SK-N-SH (cell line): ENCODE measurements around the gene PLCH1. TPM values are rescaled to one million over a fixed set of nuclear protein-coding genes. Genes with fewer than 3 reads are reported as not detected.

Experiments used
- CTCF ChIA-PET: fragments of 300-600, 350-600 bp; formaldehyde crosslinking; extraction: SDS; loops from one replicate; lab custom pipeline; 2021; lab: Yijun Ruan, JAX
- POLR2A ChIA-PET: fragments of 350-600 bp; sonication (Branson Sonifier 250); formaldehyde crosslinking; extraction: SDS; loops from one replicate; lab custom pipeline; 2020; ENCODE audit warnings: antibody characterized with exemption, inconsistent platforms; lab: Yijun Ruan, JAX
- DNase-seq: peaks from one replicate; pipeline ENCODE4 v3.0.0; 2012
- H2AFZ ChIP-seq: fragments of 200-600 bp; sonication (generic); 2 replicates; pipeline ENCODE4 v1.8.1; 2016; ENCODE audit warnings: antibody characterized with exemption, mild to moderate bottlenecking, low read depth
- H3F3A ChIP-seq: fragments of 200-600 bp; sonication (generic); replicated peaks from 2 replicates; pipeline ENCODE3; 2016; ENCODE audit warnings: antibody characterized with exemption, mild to moderate bottlenecking; ENCODE audit not compliant: insufficient read depth
- H3K27ac ChIP-seq, 2 experiments: fragments of 200-500 bp in 1 of 2; fragments of 200-600 bp in 1 of 2; sonication (Bioruptor generic) in 1 of 2; sonication (generic), shearing (Covaris generic) in 1 of 2; 2 replicates each; pipeline versions ENCODE4 v1.5.1 to v1.6.1; 2014 to 2016; ENCODE audit warnings: low read depth in 2 of 2, inconsistent platforms in 1 of 2, low read length in 1 of 2, mild to moderate bottlenecking in 1 of 2, mixed read lengths in 1 of 2
- H3K27me3 ChIP-seq: fragments of 200-600 bp; sonication (generic), shearing (Covaris generic); 2 replicates; pipeline ENCODE4 v1.6.1; 2016; ENCODE audit warnings: mixed run types; ENCODE audit not compliant: insufficient read depth
- H3K36me3 ChIP-seq, 2 experiments: fragments of 200-500 bp in 1 of 2; fragments of 200-600 bp in 1 of 2; sonication (Bioruptor generic) in 1 of 2; sonication (generic) in 1 of 2; replicated peaks in 1 of 2; 2 replicates each; pipeline versions ENCODE3 to v1.5.1; 2014 to 2016; ENCODE audit warnings: low read length in 1 of 2, mild to moderate bottlenecking in 1 of 2; ENCODE audit not compliant: insufficient read depth in 2 of 2, control insufficient read depth in 1 of 2
- H3K4me1 ChIP-seq, 2 experiments: fragments of 200-500 bp in 1 of 2; fragments of 200-600 bp in 1 of 2; sonication (Bioruptor generic) in 1 of 2; sonication (generic), shearing (Covaris generic) in 1 of 2; 2 replicates each; pipeline versions ENCODE4 v1.5.1 to v1.6.1; 2014 to 2016; ENCODE audit warnings: low read depth in 1 of 2, low read length in 1 of 2, mixed run types in 1 of 2; ENCODE audit not compliant: insufficient read depth in 2 of 2, control insufficient read depth in 1 of 2
- H3K4me2 ChIP-seq: fragments of 200-600 bp; sonication (generic), shearing (Covaris generic); 2 replicates; pipeline ENCODE4 v1.6.1; 2017; ENCODE audit warnings: mixed run types
- H3K4me3 ChIP-seq, 2 experiments: fragments of 200-500 bp in 1 of 2; fragments of 200-600 bp in 1 of 2; sonication (Bioruptor generic) in 1 of 2; sonication (generic), shearing (Covaris generic) in 1 of 2; 2 replicates each; pipeline versions ENCODE4 v1.5.1 to v1.8.1; 2014 to 2016; ENCODE audit warnings: low read depth in 2 of 2, inconsistent platforms in 1 of 2, low read length in 1 of 2, mild to moderate bottlenecking in 1 of 2, mixed read lengths in 1 of 2, moderate library complexity in 1 of 2
- H3K79me2 ChIP-seq: fragments of 200-600 bp; sonication (generic); 2 replicates; pipeline ENCODE4 v1.8.1; 2017; ENCODE audit warnings: mild to moderate bottlenecking; ENCODE audit not compliant: insufficient read depth
- H3K9ac ChIP-seq: fragments of 200-600 bp; sonication (generic); 2 replicates; pipeline ENCODE4 v1.6.1; 2017; ENCODE audit warnings: mixed run types
- H3K9me2 ChIP-seq: fragments of 200-600 bp; sonication (generic); 2 replicates; pipeline ENCODE4 v1.6.1; 2017; ENCODE audit warnings: mixed run types
- H3K9me3 ChIP-seq: fragments of 200-600 bp; sonication (generic); 2 replicates; pipeline ENCODE4 v1.6.1; 2017; ENCODE audit warnings: mixed run types, mild to moderate bottlenecking, moderate library complexity
- H4K20me1 ChIP-seq: fragments of 200-600 bp; sonication (generic); 2 replicates; pipeline ENCODE4 v1.6.1; 2017; ENCODE audit warnings: mild to moderate bottlenecking, mixed run types; ENCODE audit not compliant: insufficient read depth
- EZH2phosphoT487 ChIP-seq: fragments of 200-600 bp; sonication (generic); IDR thresholded peaks from 2 replicates; pipeline ENCODE4 v1.6.1; 2017; ENCODE audit warnings: low read depth, mixed run types, mild to moderate bottlenecking, antibody characterized with exemption, moderate library complexity, borderline replicate concordance
- FOSL2 ChIP-seq: IDR thresholded peaks from 2 replicates; pipeline ENCODE4 v1.4.0; 2012; ENCODE audit warnings: low read depth, mild to moderate bottlenecking, moderate library complexity, borderline replicate concordance
- FOXM1 ChIP-seq: IDR thresholded peaks from 2 replicates; pipeline ENCODE4 v1.4.0; 2012; ENCODE audit warnings: low read depth, mild to moderate bottlenecking
- GATA2 ChIP-seq: sonication (generic); formaldehyde crosslinking; IDR thresholded peaks from 2 replicates; pipeline ENCODE4 v1.5.0; 2020; ENCODE audit warnings: mild to moderate bottlenecking, missing genetic modification reagents
- MEF2A ChIP-seq: IDR thresholded peaks from 2 replicates; pipeline ENCODE4 v1.4.0; 2012; ENCODE audit warnings: low read depth, borderline replicate concordance
- NRF1 ChIP-seq: IDR thresholded peaks from 2 replicates; pipeline ENCODE4 v1.6.1; 2012; ENCODE audit warnings: low read depth, mild to moderate bottlenecking, low read length
- RAD21 ChIP-seq: IDR thresholded peaks from 2 replicates; pipeline ENCODE4 v1.6.1; 2012; ENCODE audit warnings: mild to moderate bottlenecking, low read length
- RXRA ChIP-seq: IDR thresholded peaks from 2 replicates; pipeline ENCODE4 v1.4.0; 2012; ENCODE audit warnings: low read depth, mild to moderate bottlenecking, borderline replicate concordance
- TAF1 ChIP-seq: IDR thresholded peaks from 2 replicates; pipeline ENCODE4 v1.6.1; 2012; ENCODE audit warnings: low read depth, mild to moderate bottlenecking, low read length, moderate library complexity, borderline replicate concordance
- WGBS: methylation state at CpG from one replicate; pipeline ENCODE4 v1.1.6; 2017; ENCODE audit warnings: low lambda C conversion rate; 5-methylcytosine and 5-hydroxymethylcytosine counted together
- polyA plus RNA-seq, 3 experiments: library from polyadenylated mRNA; depleted of rRNA; stranded (reverse); fragments of >200 nt; gene quantifications; 2 replicates each; pipeline ENCODE4 v1.2.3, GENCODE V29; 2012
- TF ChIP-seq, protein P1 (sequence below): IDR thresholded peaks from 2 replicates; pipeline ENCODE4 v1.4.0; 2012; ENCODE audit warnings: low read depth
- TF ChIP-seq, protein P2 (sequence below): IDR thresholded peaks from 2 replicates; pipeline ENCODE4 v1.6.1; 2012; ENCODE audit warnings: mild to moderate bottlenecking, low read depth, low read length, moderate library complexity
- TF ChIP-seq, protein P3 (sequence below): IDR thresholded peaks from 2 replicates; pipeline ENCODE4; 2012
- TF ChIP-seq, protein P4 (sequence below): IDR thresholded peaks from 2 replicates; pipeline ENCODE4 v1.4.0; 2012; ENCODE audit warnings: low read depth, borderline replicate concordance
- TF ChIP-seq, protein P5 (sequence below): fragments of 150-350 bp; IDR thresholded peaks from 2 replicates; pipeline ENCODE4 v1.6.1; 2016; ENCODE audit warnings: mild to moderate bottlenecking, low read depth, low read length
- TF ChIP-seq, protein P6 (sequence below): IDR thresholded peaks from 2 replicates; pipeline ENCODE4 v1.4.0; 2012; ENCODE audit warnings: low read depth, borderline replicate concordance
- TF ChIP-seq, protein P7 (sequence below): fragments of 200-600 bp; sonication (generic); IDR thresholded peaks from 2 replicates; pipeline ENCODE4 v1.6.1; 2017; ENCODE audit warnings: antibody characterized with exemption, mild to moderate bottlenecking, moderate library complexity

PLCH1 gene
- polyA plus RNA-seq, 1 of the 3 experiments (the other 2 are of a cell fraction), result 0.26 TPM

DNA sequence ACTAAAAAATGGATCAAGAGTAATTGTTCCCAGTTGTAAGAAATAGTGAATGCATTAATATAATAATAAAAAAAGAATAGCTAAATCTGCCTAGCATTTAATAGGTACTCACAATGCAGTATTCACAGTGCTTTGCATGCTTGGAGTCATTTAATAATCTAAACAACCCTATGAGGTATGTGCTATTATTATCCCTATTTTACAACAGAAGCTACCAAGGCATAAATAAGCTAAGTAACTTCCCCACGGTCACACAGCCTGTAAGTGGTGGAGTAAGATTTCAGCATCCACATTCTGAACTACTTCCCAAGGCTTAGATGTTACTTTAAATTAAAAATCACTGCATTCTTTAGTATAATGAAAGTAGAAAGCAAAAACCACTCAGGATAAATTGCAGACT is 102.9 kb downstream of the PLCH1 start:
- Histone ChIP-seq H3K9me3 (no peaks in the 10 kb centered on the region), H3K4me3 (no peak overlapping the region), H3K27me3 (no peaks in the 10 kb centered on the region), H3K36me3 (no peaks in the 10 kb centered on the region), H3K4me1 (no peaks in the 10 kb centered on the region; a peak in 1 of 4 replicates), H3K27ac (no peak overlapping the region), H2AFZ (no peak overlapping the region), H3K9me2 (no peaks in the 10 kb centered on the region), H3K79me2 (no peaks in the 10 kb centered on the region), H3K9ac (no peak overlapping the region), H3K4me2 (no peak overlapping the region), H4K20me1 (no peaks in the 10 kb centered on the region), H3F3A (no peaks in the 10 kb centered on the region)
- TF ChIP-seq RAD21 (no peak), TAF1 (no peak), FOSL2 (no peak)
- TF ChIP-seq, protein P1, sequence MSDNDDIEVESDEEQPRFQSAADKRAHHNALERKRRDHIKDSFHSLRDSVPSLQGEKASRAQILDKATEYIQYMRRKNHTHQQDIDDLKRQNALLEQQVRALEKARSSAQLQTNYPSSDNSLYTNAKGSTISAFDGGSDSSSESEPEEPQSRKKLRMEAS, result no peak
- TF ChIP-seq, protein P2, sequence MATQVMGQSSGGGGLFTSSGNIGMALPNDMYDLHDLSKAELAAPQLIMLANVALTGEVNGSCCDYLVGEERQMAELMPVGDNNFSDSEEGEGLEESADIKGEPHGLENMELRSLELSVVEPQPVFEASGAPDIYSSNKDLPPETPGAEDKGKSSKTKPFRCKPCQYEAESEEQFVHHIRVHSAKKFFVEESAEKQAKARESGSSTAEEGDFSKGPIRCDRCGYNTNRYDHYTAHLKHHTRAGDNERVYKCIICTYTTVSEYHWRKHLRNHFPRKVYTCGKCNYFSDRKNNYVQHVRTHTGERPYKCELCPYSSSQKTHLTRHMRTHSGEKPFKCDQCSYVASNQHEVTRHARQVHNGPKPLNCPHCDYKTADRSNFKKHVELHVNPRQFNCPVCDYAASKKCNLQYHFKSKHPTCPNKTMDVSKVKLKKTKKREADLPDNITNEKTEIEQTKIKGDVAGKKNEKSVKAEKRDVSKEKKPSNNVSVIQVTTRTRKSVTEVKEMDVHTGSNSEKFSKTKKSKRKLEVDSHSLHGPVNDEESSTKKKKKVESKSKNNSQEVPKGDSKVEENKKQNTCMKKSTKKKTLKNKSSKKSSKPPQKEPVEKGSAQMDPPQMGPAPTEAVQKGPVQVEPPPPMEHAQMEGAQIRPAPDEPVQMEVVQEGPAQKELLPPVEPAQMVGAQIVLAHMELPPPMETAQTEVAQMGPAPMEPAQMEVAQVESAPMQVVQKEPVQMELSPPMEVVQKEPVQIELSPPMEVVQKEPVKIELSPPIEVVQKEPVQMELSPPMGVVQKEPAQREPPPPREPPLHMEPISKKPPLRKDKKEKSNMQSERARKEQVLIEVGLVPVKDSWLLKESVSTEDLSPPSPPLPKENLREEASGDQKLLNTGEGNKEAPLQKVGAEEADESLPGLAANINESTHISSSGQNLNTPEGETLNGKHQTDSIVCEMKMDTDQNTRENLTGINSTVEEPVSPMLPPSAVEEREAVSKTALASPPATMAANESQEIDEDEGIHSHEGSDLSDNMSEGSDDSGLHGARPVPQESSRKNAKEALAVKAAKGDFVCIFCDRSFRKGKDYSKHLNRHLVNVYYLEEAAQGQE, result no peak
- TF ChIP-seq, protein P3, sequence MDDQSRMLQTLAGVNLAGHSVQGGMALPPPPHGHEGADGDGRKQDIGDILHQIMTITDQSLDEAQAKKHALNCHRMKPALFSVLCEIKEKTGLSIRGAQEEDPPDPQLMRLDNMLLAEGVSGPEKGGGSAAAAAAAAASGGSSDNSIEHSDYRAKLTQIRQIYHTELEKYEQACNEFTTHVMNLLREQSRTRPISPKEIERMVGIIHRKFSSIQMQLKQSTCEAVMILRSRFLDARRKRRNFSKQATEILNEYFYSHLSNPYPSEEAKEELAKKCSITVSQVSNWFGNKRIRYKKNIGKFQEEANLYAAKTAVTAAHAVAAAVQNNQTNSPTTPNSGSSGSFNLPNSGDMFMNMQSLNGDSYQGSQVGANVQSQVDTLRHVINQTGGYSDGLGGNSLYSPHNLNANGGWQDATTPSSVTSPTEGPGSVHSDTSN, result no peak
- POLR2A ChIA-PET, result no interaction called here
- CTCF ChIA-PET, result interaction anchor here (1.2 kb wide), 1 partner anchor 17 kb away, joined by 4 read pairs; no protein-coding TSS in a partner anchor
- WGBS, result 50% methylated on average over 1 of the region's 1 CpG
- DNase-seq, result no peak

DNA sequence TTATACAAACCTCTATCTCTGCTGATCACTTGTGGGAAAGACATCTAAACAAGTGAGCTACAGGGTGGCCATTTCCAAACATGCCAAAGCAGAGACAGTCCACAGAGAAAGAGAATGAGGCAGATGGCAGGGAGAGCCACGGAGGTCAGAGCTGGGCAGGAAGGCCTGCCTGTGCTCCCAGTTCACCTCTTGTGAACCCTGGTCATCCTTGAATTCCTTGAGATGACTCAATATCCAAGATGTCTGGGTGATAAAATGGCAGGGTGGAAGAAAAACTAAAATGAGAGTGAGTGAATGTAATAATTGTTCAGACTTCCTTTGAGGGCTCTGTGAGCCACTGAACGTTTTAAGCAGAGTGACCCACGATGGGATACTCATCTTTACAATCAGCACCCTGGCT is 104.8 kb downstream of the PLCH1 start:
- Histone ChIP-seq H3K4me3 (no peak overlapping the region), H3K4me1 (no peaks in the 10 kb centered on the region; a peak in 1 of 4 replicates), H3F3A (no peaks in the 10 kb centered on the region), H3K27ac (no peak overlapping the region), H3K4me2 (0 out of 2 replicates have a peak overlapping the region, but pooled peaks have one; percentile 0), H3K79me2 (no peaks in the 10 kb centered on the region), H3K9me3 (no peaks in the 10 kb centered on the region), H3K36me3 (no peaks in the 10 kb centered on the region), H4K20me1 (no peaks in the 10 kb centered on the region), H3K9me2 (no peaks in the 10 kb centered on the region), H3K27me3 (no peaks in the 10 kb centered on the region), H3K9ac (no peak overlapping the region), H2AFZ (peak overlapping the region; percentile 3; the same call in 1 of the 2 replicates)
- no peak for DNase-seq
- 31% methylated on average over 3 of the region's 3 CpGs for WGBS
- CTCF ChIA-PET, result no interaction called here
- POLR2A ChIA-PET, result no interaction called here
- TF ChIP-seq, protein P4, sequence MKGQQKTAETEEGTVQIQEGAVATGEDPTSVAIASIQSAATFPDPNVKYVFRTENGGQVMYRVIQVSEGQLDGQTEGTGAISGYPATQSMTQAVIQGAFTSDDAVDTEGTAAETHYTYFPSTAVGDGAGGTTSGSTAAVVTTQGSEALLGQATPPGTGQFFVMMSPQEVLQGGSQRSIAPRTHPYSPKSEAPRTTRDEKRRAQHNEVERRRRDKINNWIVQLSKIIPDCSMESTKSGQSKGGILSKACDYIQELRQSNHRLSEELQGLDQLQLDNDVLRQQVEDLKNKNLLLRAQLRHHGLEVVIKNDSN, result no peak
- TF ChIP-seq FOXM1, result no peak
- TF ChIP-seq, protein P5, sequence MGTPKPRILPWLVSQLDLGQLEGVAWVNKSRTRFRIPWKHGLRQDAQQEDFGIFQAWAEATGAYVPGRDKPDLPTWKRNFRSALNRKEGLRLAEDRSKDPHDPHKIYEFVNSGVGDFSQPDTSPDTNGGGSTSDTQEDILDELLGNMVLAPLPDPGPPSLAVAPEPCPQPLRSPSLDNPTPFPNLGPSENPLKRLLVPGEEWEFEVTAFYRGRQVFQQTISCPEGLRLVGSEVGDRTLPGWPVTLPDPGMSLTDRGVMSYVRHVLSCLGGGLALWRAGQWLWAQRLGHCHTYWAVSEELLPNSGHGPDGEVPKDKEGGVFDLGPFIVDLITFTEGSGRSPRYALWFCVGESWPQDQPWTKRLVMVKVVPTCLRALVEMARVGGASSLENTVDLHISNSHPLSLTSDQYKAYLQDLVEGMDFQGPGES, result no peak
- TF ChIP-seq MEF2A, result no peak
- TF ChIP-seq NRF1, result no peak
- TF ChIP-seq RXRA, result no peak
- no peak for TF ChIP-seq GATA2 (CRISPR knock-in tag)
- TF ChIP-seq, protein P6, sequence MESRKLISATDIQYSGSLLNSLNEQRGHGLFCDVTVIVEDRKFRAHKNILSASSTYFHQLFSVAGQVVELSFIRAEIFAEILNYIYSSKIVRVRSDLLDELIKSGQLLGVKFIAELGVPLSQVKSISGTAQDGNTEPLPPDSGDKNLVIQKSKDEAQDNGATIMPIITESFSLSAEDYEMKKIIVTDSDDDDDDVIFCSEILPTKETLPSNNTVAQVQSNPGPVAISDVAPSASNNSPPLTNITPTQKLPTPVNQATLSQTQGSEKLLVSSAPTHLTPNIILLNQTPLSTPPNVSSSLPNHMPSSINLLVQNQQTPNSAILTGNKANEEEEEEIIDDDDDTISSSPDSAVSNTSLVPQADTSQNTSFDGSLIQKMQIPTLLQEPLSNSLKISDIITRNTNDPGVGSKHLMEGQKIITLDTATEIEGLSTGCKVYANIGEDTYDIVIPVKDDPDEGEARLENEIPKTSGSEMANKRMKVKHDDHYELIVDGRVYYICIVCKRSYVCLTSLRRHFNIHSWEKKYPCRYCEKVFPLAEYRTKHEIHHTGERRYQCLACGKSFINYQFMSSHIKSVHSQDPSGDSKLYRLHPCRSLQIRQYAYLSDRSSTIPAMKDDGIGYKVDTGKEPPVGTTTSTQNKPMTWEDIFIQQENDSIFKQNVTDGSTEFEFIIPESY, result no peak
- TF ChIP-seq, protein P7, sequence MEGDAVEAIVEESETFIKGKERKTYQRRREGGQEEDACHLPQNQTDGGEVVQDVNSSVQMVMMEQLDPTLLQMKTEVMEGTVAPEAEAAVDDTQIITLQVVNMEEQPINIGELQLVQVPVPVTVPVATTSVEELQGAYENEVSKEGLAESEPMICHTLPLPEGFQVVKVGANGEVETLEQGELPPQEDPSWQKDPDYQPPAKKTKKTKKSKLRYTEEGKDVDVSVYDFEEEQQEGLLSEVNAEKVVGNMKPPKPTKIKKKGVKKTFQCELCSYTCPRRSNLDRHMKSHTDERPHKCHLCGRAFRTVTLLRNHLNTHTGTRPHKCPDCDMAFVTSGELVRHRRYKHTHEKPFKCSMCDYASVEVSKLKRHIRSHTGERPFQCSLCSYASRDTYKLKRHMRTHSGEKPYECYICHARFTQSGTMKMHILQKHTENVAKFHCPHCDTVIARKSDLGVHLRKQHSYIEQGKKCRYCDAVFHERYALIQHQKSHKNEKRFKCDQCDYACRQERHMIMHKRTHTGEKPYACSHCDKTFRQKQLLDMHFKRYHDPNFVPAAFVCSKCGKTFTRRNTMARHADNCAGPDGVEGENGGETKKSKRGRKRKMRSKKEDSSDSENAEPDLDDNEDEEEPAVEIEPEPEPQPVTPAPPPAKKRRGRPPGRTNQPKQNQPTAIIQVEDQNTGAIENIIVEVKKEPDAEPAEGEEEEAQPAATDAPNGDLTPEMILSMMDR, result no peak
- no peak for TF ChIP-seq EZH2phosphoT487
